Measurements from ENCODE around the gene TSPO2.

TSPO2 gene

GRCh38 chr6:41051873-41052272 lies 9.6 kb downstream of the TSPO2 start:
- no peak for DNase-seq (ENCODE audit: low spot score)

DNA sequence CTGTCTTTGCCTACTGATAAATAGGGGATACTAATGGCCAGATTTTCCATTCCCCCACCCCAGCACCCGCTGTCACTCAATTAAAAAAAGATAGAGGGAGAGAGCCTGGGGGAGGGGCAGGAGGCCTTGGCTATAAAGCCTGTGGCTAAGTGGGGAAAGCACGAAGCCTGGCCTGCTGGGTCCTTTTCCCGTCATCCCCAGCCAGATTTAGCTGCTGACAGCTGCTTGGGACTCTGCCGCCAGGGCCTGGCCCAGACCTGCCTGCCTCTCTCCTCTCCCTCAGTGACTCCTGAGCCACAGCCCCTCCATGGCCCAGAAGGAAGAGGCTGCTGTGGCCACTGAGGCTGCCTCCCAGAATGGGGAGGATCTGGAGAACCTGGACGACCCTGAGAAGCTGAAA lies 10.8 kb downstream of the TSPO2 start, which contains the start of gene APOBEC2:
TSS of gene APOBEC2 (plus strand) at position 162 of the 400 bp plus-strand sequence. CDS start at position 308, 146 bp downstream.
- DNase-seq (ENCODE audit: low spot score) = no peak

DNA sequence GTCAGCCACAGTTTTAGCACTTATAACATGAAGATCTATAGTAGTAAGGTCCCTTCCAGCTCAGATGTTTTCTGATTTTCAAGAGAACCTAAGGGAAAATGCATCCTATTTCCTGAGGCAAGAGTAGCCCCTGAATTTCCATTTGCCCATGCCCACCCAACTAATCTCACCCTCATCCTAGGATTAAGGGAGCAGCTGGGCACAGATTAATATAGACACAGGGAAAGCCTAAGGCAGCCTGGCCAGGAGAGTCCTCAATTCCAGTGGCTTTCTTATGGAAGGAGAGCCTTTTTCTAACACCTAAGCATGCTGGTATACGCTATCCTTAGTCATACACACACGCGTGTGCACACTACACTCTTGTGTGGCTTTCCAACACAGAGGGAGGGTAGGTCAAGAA lies 12.2 kb downstream of the TSPO2 start:
- no peak for DNase-seq (ENCODE audit: low spot score)

- DNase-seq (ENCODE audit: low spot score) = no peak
Measured at GRCh38 chr6:41055149-41055548, 12.9 kb downstream of the TSPO2 start.

DNA sequence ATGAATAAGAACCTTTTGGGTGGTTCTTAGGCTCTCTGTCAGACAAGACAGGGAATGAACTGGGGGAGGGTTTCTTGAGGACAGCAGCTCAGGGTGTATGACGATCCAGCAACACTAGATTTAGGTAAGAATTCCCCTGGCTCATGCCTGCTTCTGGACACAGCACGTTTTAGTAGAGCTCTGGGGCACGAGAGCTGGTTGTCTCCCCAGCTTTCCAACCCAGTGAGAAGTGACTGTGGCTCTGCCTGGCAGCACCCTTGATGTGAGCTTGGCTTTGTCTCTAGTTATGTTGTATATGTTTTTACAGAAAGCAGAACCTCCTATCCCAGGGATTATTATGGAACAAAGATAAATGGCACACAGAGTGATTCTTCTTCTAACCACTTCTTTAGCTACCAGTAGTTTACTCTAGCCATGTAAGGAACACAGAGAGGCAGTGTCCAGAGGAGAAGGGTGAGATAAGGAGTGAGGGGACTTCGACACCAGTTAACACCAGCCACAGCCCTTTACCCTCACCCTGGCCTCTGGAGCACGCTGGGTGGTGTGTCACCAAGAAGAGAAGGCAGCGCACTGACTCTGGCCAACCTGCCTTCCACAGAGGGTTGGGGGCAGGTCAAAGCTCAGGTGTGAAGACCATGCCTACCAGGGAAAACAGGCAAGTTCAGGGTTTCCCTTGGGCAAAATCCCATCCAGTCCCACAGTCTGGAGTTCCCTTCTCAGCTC lies 14.7 kb downstream of the TSPO2 start:
- no peak for DNase-seq (ENCODE audit: low spot score)

- no peak for DNase-seq (ENCODE audit: low spot score)
Measured at GRCh38 chr6:41058783-41059181, 16.5 kb downstream of the TSPO2 start.

DNA sequence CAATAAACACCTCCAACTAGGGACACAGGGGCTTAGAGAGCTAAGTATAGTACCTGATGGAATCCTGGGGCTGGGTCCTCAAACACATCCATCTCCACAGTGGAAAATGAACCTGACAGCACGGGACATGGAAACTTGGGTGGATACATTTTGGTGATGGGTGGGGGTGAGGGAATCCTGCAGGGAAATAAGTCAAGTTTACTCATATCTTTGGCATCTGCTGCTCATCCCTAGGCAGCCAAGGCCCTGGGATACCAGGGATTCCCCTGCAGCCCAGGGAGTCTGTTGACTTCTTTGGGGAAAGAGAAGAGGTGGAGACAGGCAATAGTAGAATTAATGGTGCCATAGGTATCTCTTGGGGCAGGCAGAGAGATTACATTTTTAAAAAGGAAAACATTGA lies 17.3 kb downstream of the TSPO2 start:
- no peak for DNase-seq (ENCODE audit: low spot score)

DNA sequence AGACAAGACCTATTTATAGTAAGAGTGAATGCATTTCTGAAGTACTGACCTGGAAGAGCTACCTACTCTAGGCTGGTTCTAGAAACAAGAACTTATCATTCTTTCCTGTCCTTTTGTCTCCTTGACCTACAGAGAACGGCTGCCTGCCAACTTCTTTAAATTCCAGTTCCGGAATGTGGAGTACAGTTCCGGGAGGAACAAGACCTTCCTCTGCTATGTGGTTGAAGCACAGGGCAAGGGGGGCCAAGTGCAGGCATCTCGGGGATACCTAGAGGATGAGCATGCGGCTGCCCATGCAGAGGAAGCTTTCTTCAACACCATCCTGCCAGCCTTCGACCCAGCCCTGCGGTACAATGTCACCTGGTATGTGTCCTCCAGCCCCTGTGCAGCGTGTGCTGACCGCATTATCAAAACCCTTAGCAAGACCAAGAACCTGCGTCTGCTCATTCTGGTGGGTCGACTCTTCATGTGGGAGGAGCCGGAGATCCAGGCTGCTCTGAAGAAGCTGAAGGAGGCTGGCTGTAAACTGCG lies 19.0 kb downstream of the TSPO2 start:
- no peak for DNase-seq (ENCODE audit: low spot score)

DNA sequence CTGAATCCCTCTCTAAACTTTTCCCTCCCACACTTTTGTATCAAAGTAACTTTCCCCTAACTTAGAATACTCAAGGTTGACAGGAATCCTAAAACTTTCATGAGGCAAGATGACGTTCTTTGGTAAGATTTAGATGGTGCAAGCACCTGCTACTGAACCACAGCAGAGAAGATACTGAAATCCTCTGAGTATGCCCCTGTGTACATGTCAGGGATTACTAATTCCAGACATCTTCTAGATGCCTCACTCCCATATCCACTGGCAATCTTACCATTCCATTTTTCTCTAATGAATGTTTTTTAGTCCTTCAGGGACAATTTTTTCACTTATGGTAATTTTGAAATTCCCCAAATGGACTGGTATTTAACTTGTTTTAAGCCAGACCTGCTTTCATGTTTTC lies 19.8 kb downstream of the TSPO2 start:
- DNase-seq (ENCODE audit: low spot score) = no peak

- DNase-seq (ENCODE audit: low spot score) = peak; percentile 35
Measured at GRCh38 chr6:41063884-41064285, 21.6 kb downstream of the TSPO2 start.

DNA sequence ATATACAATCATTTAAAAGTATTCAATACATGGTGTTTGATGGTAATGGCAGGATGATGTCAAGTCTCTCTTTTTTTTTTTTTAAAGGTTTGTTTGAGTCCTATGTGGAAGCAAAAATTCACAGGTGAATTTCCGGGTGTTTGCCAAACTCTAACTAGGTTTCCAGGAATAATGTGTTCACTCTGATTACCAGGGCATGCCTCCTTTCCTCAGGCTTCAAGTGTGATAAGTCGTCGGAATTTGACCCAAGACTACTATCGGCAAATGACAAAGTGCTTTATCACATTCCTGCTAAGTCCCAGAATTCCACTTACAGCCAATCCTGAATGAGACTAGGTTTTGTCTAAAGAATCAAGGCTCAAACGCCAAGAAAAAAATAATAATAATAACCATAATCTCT lies 22.6 kb downstream of the TSPO2 start:
- no peak for DNase-seq (ENCODE audit: low spot score)

DNA sequence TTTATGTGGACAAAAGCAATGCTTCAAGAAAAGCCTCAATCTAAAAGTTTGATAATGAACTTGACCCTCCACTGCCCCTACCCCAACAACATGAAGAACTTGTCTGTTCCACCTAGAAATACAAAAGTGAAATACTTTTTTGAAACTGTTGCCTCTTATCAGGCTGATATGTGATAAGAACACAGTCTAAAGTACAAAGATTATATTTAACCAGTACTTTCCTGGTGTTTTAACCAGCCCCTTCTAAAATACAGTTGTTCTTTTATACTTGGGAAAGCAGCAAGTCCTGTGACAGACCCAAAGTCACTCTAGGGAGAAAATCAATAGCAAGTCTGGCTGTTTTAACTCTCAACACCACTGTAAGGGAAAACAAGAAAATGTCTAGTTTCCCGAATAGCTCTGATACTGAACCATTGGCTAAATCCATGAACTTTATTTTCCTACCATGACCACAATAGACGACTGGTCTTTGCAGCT lies 23.3 kb downstream of the TSPO2 start:
- DNase-seq (ENCODE audit: low spot score) = no peak

- DNase-seq (ENCODE audit: low spot score) = peak; percentile 88
Measured at GRCh38 chr6:41066867-41067304, 24.6 kb downstream of the TSPO2 start.

DNA sequence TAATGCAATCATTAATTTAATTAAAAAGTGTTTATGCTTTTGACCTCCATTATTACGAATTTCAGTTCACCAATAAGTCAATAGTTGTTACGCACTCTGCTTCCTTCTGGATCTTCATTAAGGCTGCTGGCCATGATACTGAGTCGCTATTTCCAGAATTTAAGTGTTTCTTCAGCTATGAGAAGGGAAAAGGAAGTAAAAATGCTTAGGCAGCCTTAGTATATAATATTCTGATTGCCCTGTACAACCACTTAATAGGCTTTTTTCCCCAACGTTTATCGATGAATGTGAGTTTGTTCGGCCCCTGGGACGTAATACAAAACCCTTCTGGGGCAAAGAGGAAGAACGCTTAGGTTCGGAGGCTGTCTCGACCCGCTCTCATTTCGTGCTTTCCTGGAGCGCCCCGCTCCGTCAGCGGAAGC lies 29.2 kb downstream of the TSPO2 start:
- no peak for DNase-seq (ENCODE audit: low spot score)

DNA sequence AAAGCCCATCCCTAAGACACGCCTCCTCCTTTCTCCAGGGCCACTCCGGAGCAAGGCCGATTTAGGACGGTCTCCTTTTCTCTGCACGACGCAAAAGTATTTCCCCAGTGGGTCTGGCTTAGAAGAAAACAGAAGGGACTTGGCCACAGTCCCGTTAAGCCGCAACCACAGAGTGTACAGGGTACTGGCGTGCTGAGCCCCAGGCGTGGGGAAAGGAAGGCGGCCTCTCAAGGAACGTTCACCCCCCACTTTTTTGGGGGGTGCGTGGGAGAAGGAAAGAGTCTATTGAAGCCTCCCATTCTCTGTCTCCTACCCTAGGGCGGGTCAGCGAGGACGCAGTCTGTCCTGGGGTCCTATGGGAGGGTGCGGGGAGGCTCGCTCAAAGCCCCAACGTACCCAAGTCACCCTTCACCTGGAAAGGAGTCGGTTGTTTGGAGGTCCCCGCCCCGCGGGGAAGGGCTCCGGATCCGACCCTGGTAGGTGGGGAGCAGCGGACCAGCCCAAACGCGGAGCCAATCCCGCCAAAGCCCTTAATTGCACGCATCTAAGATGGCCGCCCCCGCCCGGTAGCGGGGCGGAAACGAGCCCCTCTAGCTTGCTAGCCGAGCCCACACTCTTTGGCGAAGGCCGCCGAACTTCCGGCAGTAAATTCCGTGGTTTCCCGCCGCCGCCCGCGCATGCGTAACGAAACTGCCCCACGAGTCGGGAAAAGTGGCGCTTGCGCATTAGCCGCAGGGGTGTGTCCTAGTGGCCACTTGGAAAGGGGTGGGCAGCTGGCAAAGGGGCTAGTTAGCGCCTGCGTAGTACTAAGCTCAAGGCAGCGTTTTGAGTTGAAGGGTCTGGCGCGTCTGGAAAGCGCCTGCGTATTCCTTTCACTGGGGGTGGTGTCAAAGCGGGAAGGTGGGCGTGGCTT lies 29.9 kb downstream of the TSPO2 start, which contains the start of gene OARD1:
TSS of gene OARD1 (minus strand) at position 434 of the 913 bp plus-strand sequence. CDS start 722 bp downstream, outside the sequence.
- DNase-seq (ENCODE audit: low spot score) = peak; percentile 99

GRCh38 chr6:41072836-41073202 lies 30.6 kb downstream of the TSPO2 start, which contains the start of gene NFYA:
NFYA (plus strand) TSS chr6:41072974; CDS start chr6:41079090, 6,116 bp downstream.
- DNase-seq (ENCODE audit: low spot score) = no peak

GRCh38 chr6:41073203-41073967 lies 31.1 kb downstream of the TSPO2 start:
- DNase-seq (ENCODE audit: low spot score) = peak; percentile 77

DNA sequence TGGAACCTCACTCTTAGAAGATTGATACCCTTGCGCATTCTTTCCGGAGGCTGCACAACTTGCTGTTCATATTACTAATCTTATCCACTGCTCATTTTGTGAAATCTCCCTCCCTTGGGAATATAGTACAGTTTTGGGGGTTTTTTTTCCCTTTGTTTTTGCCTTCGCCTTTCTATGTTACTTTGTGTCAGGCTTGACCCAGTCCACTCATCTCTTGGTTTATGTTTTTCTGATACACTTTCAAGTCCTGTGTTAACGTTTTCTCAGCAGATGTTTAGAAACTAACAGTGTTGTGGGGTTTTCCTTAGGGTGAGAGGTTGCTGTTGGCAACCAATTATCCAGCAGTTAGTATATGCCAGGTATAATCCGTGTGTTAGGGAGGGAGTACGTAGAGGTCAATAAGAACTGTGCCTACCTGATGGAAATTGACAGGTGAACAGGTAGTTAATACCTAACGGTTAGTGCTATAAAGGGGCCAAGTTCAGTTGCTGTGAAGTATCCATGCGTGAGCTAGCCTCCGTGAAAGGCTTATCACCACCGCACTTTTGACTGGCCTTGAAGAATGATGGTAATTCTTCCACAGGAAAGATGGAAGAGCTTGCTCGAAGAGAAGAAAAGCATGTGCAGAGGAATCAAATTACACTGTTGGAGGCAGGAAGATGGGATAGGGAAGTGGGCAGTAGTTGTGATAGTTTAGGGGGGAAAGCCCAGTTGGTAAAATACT lies 31.9 kb downstream of the TSPO2 start:
- DNase-seq (ENCODE audit: low spot score) = peak; percentile 44

DNA sequence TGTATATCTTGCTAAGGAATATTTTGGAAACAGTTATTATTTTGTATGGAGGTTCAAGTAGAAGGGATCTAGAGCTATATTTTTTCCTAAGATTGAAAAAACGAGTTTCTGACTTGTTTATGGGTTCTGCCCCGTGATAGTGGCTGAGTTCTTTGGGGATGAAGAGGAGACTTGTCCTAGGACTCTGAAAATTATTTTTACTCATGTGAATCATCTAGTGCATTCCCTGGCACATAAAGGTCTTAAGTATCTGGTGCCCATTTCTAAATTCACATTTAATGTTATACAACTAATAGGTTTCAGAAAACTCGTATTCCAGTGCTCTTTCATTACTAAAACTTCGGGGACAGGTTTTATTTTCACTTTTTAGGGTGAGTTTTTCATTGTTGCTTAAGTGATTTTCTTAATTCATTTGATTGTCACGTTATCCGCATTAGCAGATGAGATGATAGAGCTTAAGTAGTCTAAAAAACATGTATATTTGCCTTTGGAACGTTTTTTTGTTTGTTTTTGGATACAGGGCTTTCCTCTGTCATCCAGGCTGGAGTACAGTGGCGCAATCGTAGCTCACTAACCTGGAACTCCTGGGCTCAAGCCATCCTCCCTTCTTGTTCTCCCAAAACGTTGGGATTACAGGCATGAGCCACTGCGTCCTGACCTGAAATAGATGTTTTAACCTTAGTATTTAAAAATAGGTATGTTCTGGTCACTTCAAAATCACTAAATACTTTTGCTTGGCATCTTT lies 32.6 kb downstream of the TSPO2 start:
- DNase-seq (ENCODE audit: low spot score) = no peak

Measured in pons (tissue), 1 donor.